ENCODE measurements around the gene LCA5L. TPM values are rescaled to one million over a fixed set of nuclear protein-coding genes. Genes with fewer than 3 reads are reported as not detected.
A peak's percentile ranks its signal among the peaks of the same experiment; 100 is the strongest.
"Not testable (repeated sequence)": the region's sequence is repeated elsewhere in the genome, so short reads cannot be mapped to it uniquely, and the experiment has no call there.

LCA5L gene
- total and polyA plus RNA-seq, 2 experiments from 2014 or later, result 0.69 to 1.4 TPM

DNA sequence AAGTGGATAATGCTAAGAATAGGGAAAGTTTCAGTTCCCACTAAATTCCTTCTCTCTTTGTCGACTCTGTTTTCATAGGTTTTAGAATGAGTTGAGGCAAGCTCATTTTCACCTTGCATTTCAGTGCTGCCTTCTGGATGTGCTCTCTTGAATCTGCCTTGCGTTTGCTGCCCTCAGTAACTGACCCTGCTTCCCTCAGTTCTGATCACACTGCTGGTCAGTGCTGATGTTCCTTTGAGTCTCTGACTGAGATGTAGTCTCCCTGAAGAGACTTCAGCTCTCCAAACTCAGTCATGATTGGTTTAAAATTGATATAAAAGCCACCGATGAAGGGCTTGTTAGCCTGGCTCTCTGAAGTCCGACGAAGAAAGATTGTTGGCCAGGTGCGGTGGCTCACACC lies 71.5 kb downstream of the LCA5L start:
- Histone ChIP-seq H3K27me3 (ENCODE audit: insufficient read depth) (no peaks in the 10 kb centered on the region), H3K79me2 (replicated peaks; ENCODE audit: insufficient read depth) (no peaks in the 10 kb centered on the region), H3F3A (replicated peaks; ENCODE audit: low read depth) (peaks cover 10% of the 10 kb centered on the region; the same call in 1 of the 2 replicates), H3K36me3 (ENCODE audit: insufficient read depth) (no peaks in the 10 kb centered on the region), H3K9me2 (ENCODE audit: insufficient read depth) (no peaks in the 10 kb centered on the region), H4K20me1 (replicated peaks; ENCODE audit: insufficient read depth) (no peaks in the 10 kb centered on the region), H3K4me2 (no peak overlapping the region), H2AFZ (peak overlapping the region; percentile 88; the same call in 1 of the 2 replicates), H3K4me3 (no peak overlapping the region), H3K4me1 (ENCODE audit: insufficient read depth) (no peaks in the 10 kb centered on the region), H3K27ac (ENCODE audit: low read depth) (peak overlapping the region; percentile 58; the same call in 1 of the 2 replicates)
- H3K9me3 Mint-ChIP-seq, result no peaks in the 10 kb centered on the region
- no peak overlapping the region for H3K4me3 Mint-ChIP-seq
- no peaks in the 10 kb centered on the region for H3K36me3 Mint-ChIP-seq (ENCODE audit: low read depth)
- TF ChIP-seq ZNF462 (CRISPR knock-in tag; IDR thresholded peaks at IDR 0.05), result no peak
- TF ChIP-seq POLR2AphosphoS5 (IDR thresholded peaks at IDR 0.05; ENCODE audit: low read depth), result no peak
- no peak for TF ChIP-seq NANOG (IDR thresholded peaks at IDR 0.05; ENCODE audit: borderline replicate concordance)
- no peak for TF ChIP-seq EZH2 (IDR thresholded peaks at IDR 0.05; ENCODE audit: low read depth, unreplicated experiment)
- TF ChIP-seq EZH2phosphoT487 (IDR thresholded peaks at IDR 0.05; ENCODE audit: unreplicated experiment), result no peak
- peaks cover 15% of the 10 kb centered on the region for H3K4me1 Mint-ChIP-seq
- DNase-seq (ENCODE audit: low spot score) (no peak), ATAC-seq (no peak; the same call in 1 of the 3 replicates)
- no peak overlapping the region for H3K27ac Mint-ChIP-seq
- H3K27me3 Mint-ChIP-seq (ENCODE audit: insufficient read depth, low read depth, poor library complexity), result peaks cover 11% of the 10 kb centered on the region

GRCh38 chr21:39373634-39374033 lies 71.9 kb downstream of the LCA5L start:
- Mint-ChIP-seq H3K27me3 (ENCODE audit: insufficient read depth, low read depth, poor library complexity) (peaks cover 11% of the 10 kb centered on the region), H3K9me3 (no peaks in the 10 kb centered on the region), H3K4me1 (peaks cover 15% of the 10 kb centered on the region), H3K4me3 (no peak overlapping the region), H3K27ac (no peak overlapping the region), H3K36me3 (ENCODE audit: low read depth) (no peaks in the 10 kb centered on the region)
- Histone ChIP-seq H3K9me2 (ENCODE audit: insufficient read depth) (no peaks in the 10 kb centered on the region), H3F3A (replicated peaks; ENCODE audit: low read depth) (peaks cover 10% of the 10 kb centered on the region; the same call in 1 of the 2 replicates), H2AFZ (peak overlapping the region; percentile 88; the same call in 1 of the 2 replicates), H4K20me1 (replicated peaks; ENCODE audit: insufficient read depth) (no peaks in the 10 kb centered on the region), H3K79me2 (replicated peaks; ENCODE audit: insufficient read depth) (no peaks in the 10 kb centered on the region), H3K27me3 (ENCODE audit: insufficient read depth) (no peaks in the 10 kb centered on the region), H3K4me1 (ENCODE audit: insufficient read depth) (no peaks in the 10 kb centered on the region), H3K4me3 (no peak overlapping the region), H3K36me3 (ENCODE audit: insufficient read depth) (no peaks in the 10 kb centered on the region), H3K27ac (ENCODE audit: low read depth) (no peak overlapping the region), H3K4me2 (no peak overlapping the region)
- ATAC-seq (peak; percentile 91), DNase-seq (ENCODE audit: low spot score) (peak; percentile 71)
- TF ChIP-seq CTCF (conservative IDR thresholded peaks at IDR 0.05; ENCODE audit: low read depth in 2 of 2), result peak; percentile 19 to 25; a peak in 2 of 4 replicates
- TF ChIP-seq ZNF114 (CRISPR knock-in tag; IDR thresholded peaks at IDR 0.05), result no peak

GRCh38 chr21:39369896-39370288 lies 75.7 kb downstream of the LCA5L start:
- not testable (repeated sequence) for H3K4me3 Mint-ChIP-seq; H3K36me3 ChIP-seq (ENCODE audit: insufficient read depth); H4K20me1 ChIP-seq (replicated peaks; ENCODE audit: insufficient read depth); H3K27me3 Mint-ChIP-seq (ENCODE audit: insufficient read depth, low read depth, poor library complexity); ATAC-seq; H3K27ac Mint-ChIP-seq; H3K27ac ChIP-seq (ENCODE audit: low read depth); H3K27me3 ChIP-seq (ENCODE audit: insufficient read depth); H3K4me2 ChIP-seq; H3K4me3 ChIP-seq; H3K9me2 ChIP-seq (ENCODE audit: insufficient read depth); H2AFZ ChIP-seq; DNase-seq (ENCODE audit: low spot score); H3K9me3 Mint-ChIP-seq; H3K4me1 Mint-ChIP-seq; H3K4me1 ChIP-seq (ENCODE audit: insufficient read depth); H3K79me2 ChIP-seq (replicated peaks; ENCODE audit: insufficient read depth); H3K36me3 Mint-ChIP-seq (ENCODE audit: low read depth); H3F3A ChIP-seq (replicated peaks; ENCODE audit: low read depth)
